Hypothalamus (tissue), 51 donors: ENCODE measurements around the gene FAM53B.

Experiments
- DNase-seq, 51 donors: peaks; one replicate each; lab custom pipeline; 2025; lab: John Stamatoyannopoulos, UW

FAM53B gene

GRCh38 chr10:124700293-124701037 lies 43.7 kb downstream of the FAM53B start:
- no peak for DNase-seq

- no peak for DNase-seq
Measured at GRCh38 chr10:124699471-124700292, 44.5 kb downstream of the FAM53B start.

DNA sequence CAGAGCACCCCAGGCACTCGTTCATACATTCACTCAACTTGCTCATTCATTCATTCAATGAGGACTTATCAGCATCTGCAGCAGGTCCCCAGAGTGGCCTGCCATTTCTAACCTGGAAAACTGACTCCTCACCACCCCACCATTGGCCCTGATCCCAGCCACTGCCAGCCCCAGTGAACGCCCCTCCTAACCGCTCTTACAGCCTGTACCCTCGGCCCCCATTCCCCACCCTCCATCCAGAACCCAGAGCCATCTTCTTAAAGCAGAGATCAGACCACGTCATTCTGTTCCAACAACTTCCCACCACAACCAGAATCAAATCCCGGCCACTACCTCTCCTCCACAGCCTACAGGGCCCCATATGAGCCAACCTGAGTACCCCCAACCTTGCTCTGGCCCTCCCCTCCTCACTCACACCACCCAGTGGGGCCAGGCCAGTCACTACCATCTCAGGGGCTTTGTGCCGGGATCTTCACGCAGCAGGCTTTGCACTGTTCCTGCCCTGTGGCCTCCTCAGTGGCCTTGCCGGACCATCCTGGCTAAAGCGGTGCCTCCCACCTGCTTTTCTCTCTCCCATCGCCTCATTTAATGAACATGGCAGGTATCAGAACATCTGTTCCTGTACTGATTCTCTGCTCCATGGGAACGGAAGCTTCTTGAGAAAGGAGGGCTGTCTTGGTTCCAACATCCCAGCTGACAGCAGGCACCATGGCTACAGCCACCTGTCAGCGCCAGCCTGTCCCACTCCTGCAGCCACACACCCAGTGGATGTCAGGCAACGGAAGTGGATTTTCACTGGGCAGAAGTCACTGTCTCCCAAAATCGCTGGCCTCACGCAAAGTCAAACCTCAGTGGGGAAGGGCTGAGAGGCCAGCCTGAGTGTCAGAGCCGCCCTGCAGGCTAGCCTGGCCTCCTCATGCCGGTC lies 45.4 kb downstream of the FAM53B start:
- no peak for DNase-seq

DNA sequence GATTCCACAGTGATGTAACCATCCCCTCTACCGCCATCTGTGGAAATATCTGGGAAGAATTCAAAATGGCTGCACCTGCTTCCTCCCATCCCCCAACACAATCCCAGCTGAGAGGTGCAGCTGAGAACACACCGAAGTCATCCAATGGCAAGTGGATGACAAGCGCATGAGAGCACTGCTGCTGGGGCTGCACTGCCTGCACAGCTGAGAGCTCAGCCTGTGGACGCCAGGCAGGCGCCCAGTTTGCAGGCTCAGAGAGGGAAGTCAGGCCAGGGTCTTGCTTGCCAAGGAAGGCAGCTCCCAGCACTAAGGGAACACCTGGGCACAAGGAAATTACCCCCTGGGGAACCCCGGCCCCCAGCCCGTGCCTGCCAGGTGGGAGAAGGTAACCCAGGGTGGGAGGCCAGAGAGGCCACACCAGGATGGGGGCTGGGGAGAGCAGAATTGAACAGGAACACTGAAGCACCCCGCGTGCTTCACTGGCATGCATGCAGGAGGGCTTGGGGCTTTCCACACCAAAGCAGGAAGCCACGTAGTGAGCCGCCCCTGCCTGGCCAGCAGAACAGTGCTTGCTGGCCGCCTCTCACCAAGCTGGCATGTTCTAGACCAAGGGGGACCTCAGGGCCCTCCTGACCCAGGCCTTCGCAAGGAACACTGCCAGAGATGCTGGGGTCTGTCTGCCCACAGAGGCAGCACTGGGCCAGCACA lies 46.2 kb downstream of the FAM53B start:
- no peak for DNase-seq

- no peak for DNase-seq
Measured at GRCh38 chr10:124697443-124697836, 46.7 kb downstream of the FAM53B start.

DNA sequence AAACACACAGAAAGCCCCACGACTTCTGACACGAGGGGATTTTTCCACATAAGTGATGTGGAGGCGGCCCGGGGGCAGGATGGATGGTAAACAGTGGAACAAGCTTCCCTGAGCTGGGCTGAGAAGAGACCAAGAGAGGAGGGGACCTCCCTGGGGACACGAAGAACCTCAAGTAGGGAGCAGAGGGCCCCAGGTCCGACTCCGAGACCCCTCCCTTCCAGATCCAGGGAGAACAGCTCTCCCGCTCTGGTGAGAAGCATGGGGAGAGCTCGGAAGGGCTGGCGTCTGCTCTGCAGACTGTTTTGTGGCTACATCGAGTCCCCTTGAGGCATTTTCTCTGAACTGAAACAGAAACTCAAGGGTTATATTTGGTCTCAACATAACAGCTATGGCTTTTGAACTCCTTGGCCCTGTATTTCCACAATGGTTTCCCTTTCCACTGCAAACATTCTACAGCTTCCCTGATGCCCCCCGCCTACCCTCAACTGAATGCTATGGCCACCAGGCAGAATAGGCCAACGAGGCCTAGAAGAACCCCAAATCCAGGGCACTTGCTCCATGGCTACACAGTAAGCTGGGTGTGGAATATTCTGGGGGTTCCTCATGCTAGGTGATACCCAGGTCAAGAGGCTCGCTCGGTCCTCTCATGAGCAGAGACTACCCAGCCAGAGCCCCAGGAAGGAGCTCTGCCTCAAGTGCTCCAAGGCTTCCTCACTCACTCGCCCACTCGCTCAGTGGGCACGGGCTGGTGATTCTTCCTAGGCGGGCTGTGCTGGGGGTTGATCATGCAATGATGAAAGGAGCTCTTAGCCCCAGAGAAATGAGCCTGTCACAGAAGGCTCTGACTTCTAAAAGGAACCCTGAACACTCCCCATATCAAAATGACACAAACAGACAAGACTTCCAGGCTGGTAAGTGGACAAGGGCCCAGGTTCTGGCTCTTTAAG lies 47.5 kb downstream of the FAM53B start:
- DNase-seq, result peak in 1 of 51 donors; percentile 32

- DNase-seq, result no peak
Measured at GRCh38 chr10:124695259-124695658, 48.9 kb downstream of the FAM53B start.

DNA sequence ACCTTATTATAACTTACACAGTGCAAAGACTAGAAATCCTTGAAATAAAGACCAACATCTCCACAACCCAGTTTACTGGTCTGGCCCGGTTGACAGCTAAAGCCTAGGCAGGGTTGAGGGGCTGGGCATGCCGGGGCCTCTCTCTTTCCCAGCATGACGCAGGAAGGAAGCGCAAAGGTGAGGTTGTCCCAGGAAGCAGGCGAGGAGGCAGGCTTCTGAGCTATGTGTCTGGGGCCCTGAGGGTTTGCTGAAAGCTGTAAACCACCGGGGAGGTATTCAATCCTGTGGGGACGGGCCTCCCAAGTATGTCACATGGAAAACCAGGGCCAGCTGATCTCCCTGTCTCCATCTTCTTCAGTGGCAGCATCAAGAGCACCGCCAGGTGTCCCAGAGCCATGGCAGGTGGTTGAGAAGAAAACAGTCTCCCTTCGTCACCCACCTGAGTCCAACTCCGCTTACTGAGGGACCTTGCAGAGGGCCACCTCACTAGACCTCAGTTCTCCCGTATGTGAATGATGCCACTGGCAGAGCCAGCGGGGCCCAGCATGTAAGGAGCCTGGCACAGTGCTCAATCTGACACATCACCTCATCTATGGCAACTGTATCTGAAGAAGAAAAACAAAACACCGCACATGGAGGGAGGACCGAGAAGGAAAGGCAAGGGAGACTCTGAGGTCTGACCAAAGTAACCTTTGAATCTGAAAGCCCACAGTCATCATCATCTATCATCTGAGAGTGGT lies 49.5 kb downstream of the FAM53B start:
- no peak for DNase-seq

DNA sequence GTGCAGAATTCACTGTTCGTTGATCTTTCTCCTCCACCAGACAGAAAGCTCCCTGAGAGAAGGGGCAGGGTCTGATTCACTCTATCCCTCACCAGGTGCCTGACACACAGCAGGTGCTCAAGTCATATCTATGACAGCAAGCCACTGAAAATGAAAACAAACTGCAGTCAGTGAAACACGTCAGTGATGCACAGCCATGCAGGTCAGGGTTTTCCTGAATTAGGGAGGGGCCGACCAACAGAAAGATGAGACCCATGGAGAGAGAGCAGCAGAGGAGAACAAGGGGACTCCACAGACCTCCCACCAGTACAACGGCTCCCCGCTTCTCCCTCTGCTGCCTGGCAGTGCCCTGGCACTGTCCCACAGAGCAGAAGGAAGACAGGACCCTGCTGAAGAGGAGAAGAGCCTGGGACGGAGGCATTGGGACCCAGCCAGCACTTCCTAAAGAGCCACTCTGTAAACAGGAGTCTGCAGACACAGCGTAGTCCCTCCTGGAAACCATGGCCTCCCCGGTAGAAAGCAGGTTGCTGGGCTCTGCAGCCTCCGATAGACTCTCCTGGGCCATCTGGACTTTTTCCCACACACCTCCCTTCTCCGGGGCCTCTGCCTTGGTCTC lies 50.3 kb downstream of the FAM53B start:
- DNase-seq, result peak in 8 of 51 donors; percentile 29 to 56 (median 46)

GRCh38 chr10:124693396-124693795 lies 50.8 kb downstream of the FAM53B start:
- no peak for DNase-seq

GRCh38 chr10:124692100-124692446 lies 52.1 kb downstream of the FAM53B start:
- no peak for DNase-seq

DNA sequence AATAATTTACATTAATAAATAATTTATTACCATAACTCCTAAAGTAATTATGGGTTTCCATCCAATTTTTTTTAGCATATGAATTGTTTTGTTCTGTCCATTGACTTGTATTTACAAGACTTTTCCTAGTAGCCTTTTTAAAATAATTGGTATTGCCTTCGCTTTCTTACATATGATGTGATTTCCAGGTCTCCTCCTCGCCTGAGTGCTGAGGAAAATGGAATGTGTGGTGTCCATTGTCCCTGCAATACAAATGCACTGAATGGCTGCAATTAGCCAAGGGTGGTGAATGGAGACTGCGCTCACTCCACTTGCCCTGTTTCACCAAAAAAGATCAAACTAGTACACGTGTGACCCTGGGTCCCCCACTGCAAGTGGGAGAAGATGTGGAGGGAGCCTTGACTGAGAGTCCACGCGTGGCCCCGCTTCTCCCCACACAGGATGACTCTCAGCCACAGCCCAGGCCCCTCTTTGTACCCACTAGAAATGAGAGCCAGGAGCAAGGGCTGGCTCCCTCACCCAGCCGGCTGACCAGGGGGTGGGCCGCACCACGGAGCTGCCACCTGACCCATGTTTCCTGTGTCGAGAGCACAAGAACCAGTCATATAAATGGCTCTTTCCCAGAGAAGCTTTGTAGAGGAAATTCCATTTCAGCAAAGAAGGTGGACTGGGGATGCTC lies 52.6 kb downstream of the FAM53B start:
- peak in 1 of 51 donors; percentile 28 for DNase-seq

- DNase-seq, result no peak
Measured at GRCh38 chr10:124691002-124691401, 53.2 kb downstream of the FAM53B start.

- DNase-seq, result no peak
Measured at GRCh38 chr10:124689911-124690498, 54.2 kb downstream of the FAM53B start.

DNA sequence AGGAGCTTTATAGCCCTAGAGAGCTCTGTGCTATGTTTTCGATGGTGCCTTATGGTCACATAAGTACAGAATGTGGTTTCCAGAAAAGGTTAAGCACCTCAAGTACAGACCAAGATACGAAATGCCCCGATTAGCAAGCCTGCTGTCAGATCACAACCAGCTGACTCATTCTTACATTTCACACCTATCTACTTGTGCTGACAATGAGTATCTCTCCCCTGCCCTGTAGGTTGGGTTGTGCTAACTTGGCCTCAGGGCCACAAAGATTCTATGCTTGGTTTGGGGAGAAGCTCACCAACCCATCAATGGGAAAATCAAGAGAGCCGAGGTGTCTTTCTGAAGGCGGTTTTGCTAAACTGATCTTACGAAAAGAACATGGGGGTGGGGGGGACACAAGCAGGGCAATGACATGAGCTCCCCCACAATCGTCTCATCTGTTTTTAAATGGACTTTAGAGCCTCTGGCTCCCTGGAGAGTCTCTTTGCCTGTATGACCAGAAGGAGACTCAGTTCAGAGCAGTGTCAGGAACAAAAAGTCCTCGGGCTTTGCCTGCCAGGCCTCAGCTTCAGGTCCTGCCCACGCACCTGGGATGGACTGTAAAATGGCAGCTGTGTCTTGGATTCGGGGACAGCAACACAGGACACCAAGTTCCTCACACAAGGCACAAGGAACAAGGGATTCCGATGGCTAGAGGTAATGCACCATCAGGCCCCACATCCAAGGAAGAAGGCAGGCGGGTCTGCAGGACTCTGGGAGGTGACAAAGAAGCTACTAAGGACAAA lies 55.1 kb downstream of the FAM53B start:
- no peak for DNase-seq

GRCh38 chr10:124688386-124688785 lies 55.8 kb downstream of the FAM53B start:
- no peak for DNase-seq
